Memory B cell (primary cell): ENCODE data around the gene OXCT2.
"Not testable (repeated sequence)": the region's sequence is repeated elsewhere in the genome, so short reads cannot be mapped to it uniquely, and the experiment has no call there.

ENCODE experiments used
- ATAC-seq: fragments of 150-1000 bp; cut with Tn5 transposase; 2 replicates; pipeline ENCODE4 v1.10.0; 2021; ENCODE audit warnings: low read depth, mild to moderate bottlenecking, moderate library complexity
- DNase-seq, 2 donors: peaks; one replicate each; pipeline ENCODE4 v3.0.0; 2022; ENCODE audit warnings: low spot score in 2 of 2
- H3K27ac Mint-ChIP-seq: one replicate; pipeline ENCODE4 v1.8.0; 2022; ENCODE audit warnings: mild to moderate bottlenecking, moderate library complexity, mixed read lengths
- H3K27me3 Mint-ChIP-seq: one replicate; pipeline ENCODE4 v1.8.0; 2022; ENCODE audit warnings: mixed read lengths
- H3K36me3 Mint-ChIP-seq: one replicate; pipeline ENCODE4 v1.8.0; 2022; ENCODE audit warnings: mild to moderate bottlenecking, mixed read lengths
- H3K4me1 Mint-ChIP-seq: one replicate; pipeline ENCODE4 v1.8.0; 2022; ENCODE audit warnings: mixed read lengths
- H3K4me3 Mint-ChIP-seq: one replicate; pipeline ENCODE4 v1.8.0; 2022; ENCODE audit warnings: mild to moderate bottlenecking, moderate library complexity, mixed read lengths
- H3K9me3 Mint-ChIP-seq: one replicate; pipeline ENCODE4 v1.8.0; 2022; ENCODE audit warnings: mixed read lengths

OXCT2 gene

DNA sequence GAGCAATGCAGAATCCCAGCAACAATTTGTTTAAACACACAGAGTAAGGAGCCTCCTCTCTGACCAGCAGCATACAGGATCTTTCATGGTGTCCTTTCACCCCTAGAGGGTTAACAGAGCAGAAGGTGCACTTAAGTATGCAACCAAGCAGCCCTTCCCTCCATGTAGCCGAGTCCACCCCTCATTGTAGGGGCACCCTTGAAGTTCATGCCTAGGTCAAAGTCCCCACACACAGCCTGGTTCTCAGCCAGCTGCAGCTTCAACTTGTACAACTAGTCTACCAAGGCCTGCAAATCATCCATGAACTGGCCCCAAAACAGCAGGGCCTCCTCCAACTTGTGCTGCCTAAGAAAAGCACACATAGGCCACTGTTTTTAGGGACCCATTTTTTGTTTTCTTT is 24.5 kb upstream of the OXCT2 start:
- Mint-ChIP-seq H3K4me1 (peaks cover 16% of the 10 kb centered on the region), H3K4me3 (no peak overlapping the region), H3K9me3 (no peaks in the 10 kb centered on the region), H3K27ac (no peak overlapping the region), H3K27me3 (no peaks in the 10 kb centered on the region), H3K36me3 (peaks cover 4% of the 10 kb centered on the region)
- DNase-seq: no peak
- ATAC-seq: no peak

DNA sequence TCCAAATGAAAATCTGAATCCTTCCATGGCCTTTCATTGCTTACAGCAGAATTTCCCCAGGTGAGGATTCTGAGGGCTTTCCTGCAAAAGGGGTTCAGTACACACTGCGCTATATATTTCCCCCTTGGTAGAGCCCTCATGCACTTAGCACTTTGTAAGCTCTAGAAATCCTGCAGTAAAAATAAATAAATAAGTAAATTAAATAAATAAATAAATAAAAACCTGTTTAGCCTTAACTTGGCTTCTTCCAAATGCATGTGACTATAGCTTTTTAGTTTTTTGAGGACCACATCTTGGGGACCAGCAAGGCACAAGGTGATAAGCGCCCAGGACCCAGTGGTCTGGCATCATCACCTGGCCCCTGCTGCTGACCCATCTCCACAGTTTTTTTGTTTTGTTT is 20.7 kb upstream of the OXCT2 start:
- Mint-ChIP-seq H3K27ac (no peak overlapping the region), H3K27me3 (no peaks in the 10 kb centered on the region), H3K9me3 (no peaks in the 10 kb centered on the region), H3K4me1 (peaks cover 20% of the 10 kb centered on the region), H3K36me3 (peaks cover 4% of the 10 kb centered on the region), H3K4me3 (no peak overlapping the region)
- no peak for ATAC-seq
- no peak for DNase-seq

GRCh38 chr1:39789571-39790110 is 18.5 kb upstream of the OXCT2 start:
- H3K27me3 Mint-ChIP-seq: no peaks in the 10 kb centered on the region
- peak overlapping the region; percentile 67 for H3K27ac Mint-ChIP-seq
- ATAC-seq (no peak), DNase-seq (no peak)
- no peaks in the 10 kb centered on the region for H3K9me3 Mint-ChIP-seq
- peaks cover 23% of the 10 kb centered on the region for H3K4me1 Mint-ChIP-seq
- peaks cover 4% of the 10 kb centered on the region for H3K36me3 Mint-ChIP-seq
- peak overlapping the region; percentile 86 for H3K4me3 Mint-ChIP-seq

- peak within 1 kb of the TSS; percentile 86 for H3K4me3 Mint-ChIP-seq
- H3K27ac Mint-ChIP-seq: peak within 1 kb of the TSS; percentile 67
- DNase-seq: peak; percentile 63 to 66
- peak; percentile 79 for ATAC-seq
- peaks cover 4% of the 10 kb centered on the region for H3K36me3 Mint-ChIP-seq
- H3K9me3 Mint-ChIP-seq: no peaks in the 10 kb centered on the region
- H3K4me1 Mint-ChIP-seq: peaks cover 23% of the 10 kb centered on the region
- H3K27me3 Mint-ChIP-seq: no peaks in the 10 kb centered on the region
These were observed 17.8 kb upstream of the OXCT2 start, which contains the start of gene BMP8B for GRCh38 chr1:39788758-39789570. TSS of gene BMP8B (minus strand) at chr1:39788865. CDS start at chr1:39788485, 380 bp downstream.

DNA sequence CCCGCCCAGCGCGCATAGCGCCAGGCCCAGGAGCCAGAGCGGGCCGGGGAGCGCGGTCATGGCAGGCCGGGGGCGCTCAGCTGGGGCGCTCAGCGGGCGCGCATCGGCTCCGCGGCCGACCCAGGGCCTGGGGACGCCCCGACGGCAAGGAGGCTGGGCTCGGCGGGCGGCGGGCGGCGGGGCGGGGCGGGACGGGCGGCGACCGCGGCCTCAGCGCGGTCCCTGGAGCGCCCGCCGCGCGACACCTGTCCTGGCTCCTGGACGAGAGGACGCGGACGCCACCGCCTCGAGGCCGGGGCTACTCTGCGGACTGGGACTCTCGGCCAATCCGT is 17.2 kb upstream of the OXCT2 start:
- Mint-ChIP-seq H3K27me3 (no peaks in the 10 kb centered on the region), H3K27ac (no peak overlapping the region), H3K4me3 (no peak overlapping the region)

GRCh38 chr1:39787964-39788363 is 16.8 kb upstream of the OXCT2 start:
- not testable (repeated sequence) for H3K36me3 Mint-ChIP-seq, H3K27ac Mint-ChIP-seq, DNase-seq, ATAC-seq, H3K27me3 Mint-ChIP-seq, H3K9me3 Mint-ChIP-seq
- peak overlapping the region; percentile 74 for H3K4me3 Mint-ChIP-seq
- H3K4me1 Mint-ChIP-seq: peaks cover 21% of the 10 kb centered on the region

More for the DNA sequence above, 17.2 kb upstream of the OXCT2 start:
- DNase-seq (no peak), ATAC-seq (peak; percentile 39)
- Mint-ChIP-seq H3K4me1 (peaks cover 22% of the 10 kb centered on the region), H3K9me3 (no peaks in the 10 kb centered on the region), H3K36me3 (peaks cover 4% of the 10 kb centered on the region)

GRCh38 chr1:39787468-39787867 is 16.3 kb upstream of the OXCT2 start:
- H3K4me1 Mint-ChIP-seq: peaks cover 16% of the 10 kb centered on the region
- H3K36me3 Mint-ChIP-seq: no peaks in the 10 kb centered on the region
- no peak overlapping the region for H3K27ac Mint-ChIP-seq
- no peaks in the 10 kb centered on the region for H3K27me3 Mint-ChIP-seq
- H3K4me3 Mint-ChIP-seq: peak overlapping the region; percentile 74
- no peaks in the 10 kb centered on the region for H3K9me3 Mint-ChIP-seq
- DNase-seq (no peak), ATAC-seq (no peak)

DNA sequence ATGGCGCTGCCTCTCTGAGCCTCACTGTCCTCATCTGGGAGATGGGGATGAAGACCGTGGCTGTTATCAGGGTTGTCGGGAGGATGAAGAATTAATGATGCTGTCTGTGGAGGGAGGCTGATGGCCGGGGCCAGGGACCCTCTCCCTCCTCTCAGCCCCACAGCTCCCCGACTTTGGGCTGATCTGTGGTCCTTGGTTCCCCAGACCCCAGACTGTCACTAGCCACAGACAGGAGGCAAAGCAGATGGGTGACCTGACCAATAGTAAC is 15.9 kb upstream of the OXCT2 start:
- peaks cover 15% of the 10 kb centered on the region for H3K4me1 Mint-ChIP-seq
- H3K9me3 Mint-ChIP-seq, H3K36me3 Mint-ChIP-seq, ATAC-seq, H3K27ac Mint-ChIP-seq, H3K27me3 Mint-ChIP-seq, DNase-seq: not testable (repeated sequence)
- peak overlapping the region; percentile 74 for H3K4me3 Mint-ChIP-seq

GRCh38 chr1:39786303-39787107 is 15.4 kb upstream of the OXCT2 start:
- Mint-ChIP-seq H3K4me1 (peaks cover 15% of the 10 kb centered on the region), H3K4me3 (peak overlapping the region; percentile 74)
- not testable (repeated sequence) for H3K27me3 Mint-ChIP-seq, H3K36me3 Mint-ChIP-seq, H3K9me3 Mint-ChIP-seq, H3K27ac Mint-ChIP-seq, DNase-seq, ATAC-seq

DNA sequence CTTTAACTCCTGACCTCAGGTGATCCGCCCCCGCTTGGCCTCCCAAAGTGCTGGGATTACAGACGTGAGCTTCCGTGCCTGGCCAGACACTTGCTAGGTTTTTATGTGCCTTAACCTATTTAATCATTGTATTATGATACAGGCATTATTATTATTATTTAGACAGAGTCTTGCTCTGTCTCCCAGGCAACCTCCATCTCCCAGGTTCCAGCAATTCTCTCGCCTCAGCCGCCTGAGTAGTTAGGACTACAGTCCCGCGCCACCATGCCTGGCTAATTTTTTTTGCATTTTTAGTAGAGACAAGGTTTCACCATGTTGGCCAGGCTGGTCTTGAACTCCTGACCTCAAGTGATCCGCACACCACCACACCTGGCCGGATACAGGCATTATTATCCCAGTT is 11.5 kb upstream of the OXCT2 start:
- ATAC-seq, H3K9me3 Mint-ChIP-seq, H3K4me3 Mint-ChIP-seq: not testable (repeated sequence)

GRCh38 chr1:39782103-39782502 is 11.0 kb upstream of the OXCT2 start:
- H3K27ac Mint-ChIP-seq: no peak overlapping the region
- no peak for DNase-seq
- H3K4me3 Mint-ChIP-seq: no peak overlapping the region

More for the DNA sequence above, 11.5 kb upstream of the OXCT2 start:
- H3K36me3 Mint-ChIP-seq, DNase-seq, H3K4me1 Mint-ChIP-seq, H3K27ac Mint-ChIP-seq, H3K27me3 Mint-ChIP-seq: not testable (repeated sequence)

GRCh38 chr1:39781349-39781715 is 10.2 kb upstream of the OXCT2 start:
- ATAC-seq: no peak
- no peaks in the 10 kb centered on the region for H3K9me3 Mint-ChIP-seq
- H3K36me3 Mint-ChIP-seq: no peaks in the 10 kb centered on the region
- no peak for DNase-seq
- H3K4me3 Mint-ChIP-seq: no peak overlapping the region
- H3K4me1 Mint-ChIP-seq: peaks cover 8% of the 10 kb centered on the region
- no peaks in the 10 kb centered on the region for H3K27me3 Mint-ChIP-seq
- H3K27ac Mint-ChIP-seq: no peak overlapping the region

More at GRCh38 chr1:39782103-39782502, 11.0 kb upstream of the OXCT2 start:
- Mint-ChIP-seq H3K36me3 (no peaks in the 10 kb centered on the region), H3K27me3 (no peaks in the 10 kb centered on the region), H3K4me1 (peaks cover 6% of the 10 kb centered on the region), H3K9me3 (no peaks in the 10 kb centered on the region)
- no peak for ATAC-seq

GRCh38 chr1:39779821-39780220 is 8.7 kb upstream of the OXCT2 start:
- Mint-ChIP-seq H3K4me3 (no peak overlapping the region), H3K4me1 (peaks cover 13% of the 10 kb centered on the region), H3K36me3 (no peaks in the 10 kb centered on the region), H3K9me3 (no peaks in the 10 kb centered on the region), H3K27ac (no peak overlapping the region), H3K27me3 (no peaks in the 10 kb centered on the region)
- no peak for DNase-seq
- ATAC-seq: no peak

DNA sequence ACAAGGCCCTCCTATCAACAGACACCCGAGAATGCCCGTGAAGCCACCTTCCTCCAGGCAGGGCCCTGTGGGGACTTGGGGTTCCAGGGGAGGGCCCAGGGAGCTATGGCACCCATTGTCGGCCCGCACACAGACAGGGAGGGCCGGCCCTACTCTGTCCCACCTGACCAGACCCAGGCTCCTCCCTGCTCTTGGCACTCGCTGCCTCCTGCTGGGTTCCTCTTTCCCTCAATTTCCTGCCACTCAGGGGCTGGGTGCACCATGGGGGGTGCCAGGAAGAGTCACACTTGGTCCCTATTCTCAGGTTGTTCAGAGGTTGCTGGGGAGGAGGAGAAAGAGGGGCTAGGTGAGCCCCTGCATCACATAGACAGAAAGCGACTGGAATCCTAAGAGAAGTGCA is 8.0 kb upstream of the OXCT2 start:
- H3K36me3 Mint-ChIP-seq: no peaks in the 10 kb centered on the region
- no peak overlapping the region for H3K27ac Mint-ChIP-seq
- ATAC-seq (no peak), DNase-seq (no peak)
- no peak overlapping the region for H3K4me3 Mint-ChIP-seq
- H3K4me1 Mint-ChIP-seq: peaks cover 13% of the 10 kb centered on the region
- H3K27me3 Mint-ChIP-seq: no peaks in the 10 kb centered on the region
- no peaks in the 10 kb centered on the region for H3K9me3 Mint-ChIP-seq
